ENCODE measurements around the gene HPSE2.
"Not testable (repeated sequence)": the region's sequence is repeated elsewhere in the genome, so short reads cannot be mapped to it uniquely, and the experiment has no call there.

The HPSE2 gene

DNA sequence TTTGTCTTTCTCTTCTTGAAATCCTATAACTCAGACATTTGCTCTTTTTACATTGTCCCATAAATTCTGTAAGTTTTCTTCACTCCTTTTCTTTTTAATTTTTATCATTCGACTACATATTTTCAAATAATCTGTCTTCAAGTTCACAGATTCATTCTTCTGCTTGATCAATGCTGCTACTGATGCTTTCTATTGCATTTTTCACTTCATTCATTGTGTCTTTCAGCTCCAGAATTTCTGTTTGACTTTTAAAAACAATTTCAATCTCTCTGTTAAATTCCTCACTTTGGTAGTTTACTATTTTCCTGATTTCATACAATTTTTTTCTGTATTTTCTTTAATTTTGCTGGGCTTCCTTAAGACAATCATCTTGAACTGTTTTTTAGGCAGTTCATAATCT lies 230.4 kb downstream of the HPSE2 start:
- peaks cover 7% of the 10 kb centered on the region; the same call in 1 of the 2 replicates for H3K9me3 ChIP-seq (ENCODE audit: insufficient read depth, low read length)
- no peak overlapping the region for H3K4me3 ChIP-seq (ENCODE audit: insufficient read length, low read depth)
- DNase-seq (ENCODE audit: low read depth, low spot score) = no peak
- no peaks in the 10 kb centered on the region for H3K4me1 ChIP-seq (ENCODE audit: insufficient read depth, insufficient read length)
- no peak overlapping the region for H3K9ac ChIP-seq (ENCODE audit: insufficient read length, low read depth)
- no peak for TF ChIP-seq YY1 (IDR thresholded peaks at IDR 0.05; ENCODE audit: insufficient read depth, insufficient read length)
- TF ChIP-seq SUZ12 (IDR thresholded peaks at IDR 0.05; ENCODE audit: extremely low read depth, insufficient read depth, insufficient read length) = no peak
- no peak for TF ChIP-seq ZNF274 (IDR thresholded peaks at IDR 0.05; ENCODE audit: low read depth, low read length)
- H3K36me3 ChIP-seq (ENCODE audit: insufficient read depth, insufficient read length, low read length) = no peaks in the 10 kb centered on the region
- no peaks in the 10 kb centered on the region for H3K27me3 ChIP-seq (ENCODE audit: insufficient read depth, insufficient read length)

DNA sequence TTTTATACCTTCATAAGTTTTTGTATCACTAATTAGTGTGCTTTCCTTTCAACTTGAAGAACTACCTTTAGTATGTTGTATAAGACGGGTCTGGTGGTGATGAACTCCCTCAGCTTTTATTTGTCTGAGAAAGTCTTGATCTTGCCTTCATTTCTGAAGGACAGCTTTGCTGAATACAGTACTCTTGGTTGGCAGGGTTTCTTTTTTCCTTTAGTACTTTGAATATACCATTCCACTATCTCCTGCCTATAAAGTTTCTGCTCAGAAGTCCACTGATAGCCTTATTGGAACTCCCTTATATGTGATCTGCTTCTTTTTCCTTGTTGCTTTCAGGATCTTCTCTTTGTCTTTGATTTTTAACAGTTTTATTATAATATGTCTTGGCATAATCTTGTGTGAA lies 230.9 kb downstream of the HPSE2 start:
- TF ChIP-seq YY1 (IDR thresholded peaks at IDR 0.05; ENCODE audit: insufficient read depth, insufficient read length) = no peak
- TF ChIP-seq ZNF274 (IDR thresholded peaks at IDR 0.05; ENCODE audit: low read depth, low read length) = no peak
- no peak for TF ChIP-seq SUZ12 (IDR thresholded peaks at IDR 0.05; ENCODE audit: extremely low read depth, insufficient read depth, insufficient read length)
- Histone ChIP-seq H3K4me3 (ENCODE audit: insufficient read length, low read depth) (no peak overlapping the region), H3K9ac (ENCODE audit: insufficient read length, low read depth) (no peak overlapping the region), H3K4me1 (ENCODE audit: insufficient read depth, insufficient read length) (no peaks in the 10 kb centered on the region), H3K9me3 (ENCODE audit: insufficient read depth, low read length) (peaks cover 7% of the 10 kb centered on the region; the same call in 1 of the 2 replicates), H3K27me3 (ENCODE audit: insufficient read depth, insufficient read length) (no peaks in the 10 kb centered on the region), H3K36me3 (ENCODE audit: insufficient read depth, insufficient read length, low read length) (no peaks in the 10 kb centered on the region)
- no peak for DNase-seq (ENCODE audit: low read depth, low spot score)

DNA sequence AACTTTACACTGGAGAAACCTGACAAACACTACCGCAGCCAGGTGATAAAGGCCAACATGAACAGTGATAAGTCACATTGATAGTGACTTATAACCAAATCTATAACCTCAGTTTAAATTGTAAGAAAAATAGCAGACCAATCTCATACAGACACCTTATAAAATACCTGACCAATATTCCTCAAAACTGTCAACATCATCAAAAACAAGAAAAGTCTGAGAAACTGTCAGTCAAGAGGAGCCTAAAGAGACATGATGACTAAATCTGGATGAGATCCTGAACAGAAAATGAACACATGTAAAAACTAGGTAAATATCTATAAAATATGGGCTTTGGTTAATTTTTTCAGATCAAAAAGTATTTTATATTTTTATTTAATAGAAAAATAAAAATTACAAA lies 233.3 kb downstream of the HPSE2 start:
- H3K27me3 ChIP-seq (ENCODE audit: insufficient read depth, insufficient read length) = no peaks in the 10 kb centered on the region
- H3K36me3 ChIP-seq (ENCODE audit: insufficient read depth, insufficient read length, low read length) = no peaks in the 10 kb centered on the region
- H3K4me3 ChIP-seq (ENCODE audit: insufficient read length, low read depth) = no peak overlapping the region
- H3K9me3 ChIP-seq (ENCODE audit: insufficient read depth, low read length) = peaks cover 7% of the 10 kb centered on the region; the same call in 1 of the 2 replicates
- no peak for DNase-seq (ENCODE audit: low read depth, low spot score)
- no peak overlapping the region for H3K9ac ChIP-seq (ENCODE audit: insufficient read length, low read depth)
- H3K4me1 ChIP-seq (ENCODE audit: insufficient read depth, insufficient read length) = no peaks in the 10 kb centered on the region
- TF ChIP-seq ZNF274 (IDR thresholded peaks at IDR 0.05; ENCODE audit: low read depth, low read length) (no peak), YY1 (IDR thresholded peaks at IDR 0.05; ENCODE audit: insufficient read depth, insufficient read length) (no peak), SUZ12 (IDR thresholded peaks at IDR 0.05; ENCODE audit: extremely low read depth, insufficient read depth, insufficient read length) (no peak)

GRCh38 chr10:98997596-98997995 lies 238.1 kb downstream of the HPSE2 start:
- H3K9me3 ChIP-seq (ENCODE audit: insufficient read depth, low read length) = no peaks in the 10 kb centered on the region
- no peak overlapping the region for H3K9ac ChIP-seq (ENCODE audit: insufficient read length, low read depth)
- TF ChIP-seq ZNF274 (IDR thresholded peaks at IDR 0.05; ENCODE audit: low read depth, low read length) (no peak), SUZ12 (IDR thresholded peaks at IDR 0.05; ENCODE audit: extremely low read depth, insufficient read depth, insufficient read length) (no peak), YY1 (IDR thresholded peaks at IDR 0.05; ENCODE audit: insufficient read depth, insufficient read length) (no peak)
- no peaks in the 10 kb centered on the region for H3K36me3 ChIP-seq (ENCODE audit: insufficient read depth, insufficient read length, low read length)
- no peaks in the 10 kb centered on the region for H3K27me3 ChIP-seq (ENCODE audit: insufficient read depth, insufficient read length)
- no peak for DNase-seq (ENCODE audit: low read depth, low spot score)
- H3K4me3 ChIP-seq (ENCODE audit: insufficient read length, low read depth) = no peak overlapping the region
- H3K4me1 ChIP-seq (ENCODE audit: insufficient read depth, insufficient read length) = no peaks in the 10 kb centered on the region

- DNase-seq (ENCODE audit: low read depth, low spot score) = no peak
- TF ChIP-seq ZNF274 (IDR thresholded peaks at IDR 0.05; ENCODE audit: low read depth, low read length) = no peak
- TF ChIP-seq YY1 (IDR thresholded peaks at IDR 0.05; ENCODE audit: insufficient read depth, insufficient read length) = no peak
- TF ChIP-seq SUZ12 (IDR thresholded peaks at IDR 0.05; ENCODE audit: extremely low read depth, insufficient read depth, insufficient read length) = no peak
- Histone ChIP-seq H3K4me1 (ENCODE audit: insufficient read depth, insufficient read length) (no peaks in the 10 kb centered on the region), H3K36me3 (ENCODE audit: insufficient read depth, insufficient read length, low read length) (no peaks in the 10 kb centered on the region), H3K9ac (ENCODE audit: insufficient read length, low read depth) (no peak overlapping the region), H3K4me3 (ENCODE audit: insufficient read length, low read depth) (no peak overlapping the region), H3K9me3 (ENCODE audit: insufficient read depth, low read length) (no peaks in the 10 kb centered on the region), H3K27me3 (ENCODE audit: insufficient read depth, insufficient read length) (no peaks in the 10 kb centered on the region)
Observed at GRCh38 chr10:98994030-98994429, 241.6 kb downstream of the HPSE2 start.

DNA sequence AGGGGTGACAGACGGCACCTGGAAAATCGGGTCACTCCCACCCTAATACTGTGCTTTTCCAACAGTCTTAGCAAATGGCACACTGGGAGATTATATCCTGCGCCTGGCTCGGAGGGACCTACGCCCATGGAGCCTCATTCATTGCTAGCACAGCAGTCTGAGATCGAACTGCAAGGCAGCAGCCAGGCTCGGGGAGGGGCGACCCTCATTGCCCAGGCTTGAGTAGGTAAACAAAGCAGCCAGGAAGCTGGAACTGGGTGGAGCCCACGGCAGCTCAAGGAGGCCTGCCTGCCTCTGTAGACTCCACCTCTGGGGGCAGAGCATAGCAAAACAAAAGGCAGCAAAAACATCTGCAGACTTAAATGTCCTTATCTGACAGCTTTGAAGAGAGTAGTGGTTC lies 251.9 kb downstream of the HPSE2 start:
- H3K9ac ChIP-seq (ENCODE audit: insufficient read length, low read depth) = not testable (repeated sequence)

DNA sequence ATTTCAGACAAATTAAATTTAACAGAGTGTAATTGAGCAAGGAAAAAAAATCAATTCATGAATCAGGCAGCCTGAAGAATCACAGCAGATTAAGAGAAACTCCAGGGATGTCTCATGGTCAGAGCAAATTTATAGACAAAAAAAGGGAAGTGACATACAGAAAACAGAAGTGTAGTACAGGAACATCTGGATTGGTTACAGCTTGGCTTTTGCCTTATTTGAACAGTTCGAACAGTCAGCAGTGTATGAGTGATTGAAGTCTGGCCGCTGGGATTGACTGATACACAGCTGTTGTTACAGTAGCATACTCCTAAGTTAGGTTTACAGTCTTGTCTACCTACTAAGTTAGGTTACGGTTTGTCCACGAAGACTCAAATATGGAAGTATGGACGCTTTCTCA lies 255.3 kb downstream of the HPSE2 start:
- no peak for DNase-seq (ENCODE audit: low read depth, low spot score)
- TF ChIP-seq SUZ12 (IDR thresholded peaks at IDR 0.05; ENCODE audit: extremely low read depth, insufficient read depth, insufficient read length) (no peak), ZNF274 (IDR thresholded peaks at IDR 0.05; ENCODE audit: low read depth, low read length) (no peak)
- no peaks in the 10 kb centered on the region for H3K4me1 ChIP-seq (ENCODE audit: insufficient read depth, insufficient read length)
- no peak overlapping the region for H3K4me3 ChIP-seq (ENCODE audit: insufficient read length, low read depth)
- H3K9me3 ChIP-seq (ENCODE audit: insufficient read depth, low read length) = no peaks in the 10 kb centered on the region
- H3K9ac ChIP-seq (ENCODE audit: insufficient read length, low read depth) = no peak overlapping the region
- H3K27me3 ChIP-seq (ENCODE audit: insufficient read depth, insufficient read length) = no peaks in the 10 kb centered on the region
- no peaks in the 10 kb centered on the region for H3K36me3 ChIP-seq (ENCODE audit: insufficient read depth, insufficient read length, low read length)

More for the DNA sequence above, 251.9 kb downstream of the HPSE2 start:
- not testable (repeated sequence) for H3K36me3 ChIP-seq (ENCODE audit: insufficient read depth, insufficient read length, low read length); DNase-seq (ENCODE audit: low read depth, low spot score); H3K27me3 ChIP-seq (ENCODE audit: insufficient read depth, insufficient read length); H3K4me3 ChIP-seq (ENCODE audit: insufficient read length, low read depth); H3K9me3 ChIP-seq (ENCODE audit: insufficient read depth, low read length); H3K4me1 ChIP-seq (ENCODE audit: insufficient read depth, insufficient read length)

- Histone ChIP-seq H3K9me3 (ENCODE audit: insufficient read depth, low read length) (no peaks in the 10 kb centered on the region), H3K4me3 (ENCODE audit: insufficient read length, low read depth) (no peak overlapping the region), H3K9ac (ENCODE audit: insufficient read length, low read depth) (no peak overlapping the region), H3K36me3 (ENCODE audit: insufficient read depth, insufficient read length, low read length) (no peaks in the 10 kb centered on the region), H3K4me1 (ENCODE audit: insufficient read depth, insufficient read length) (no peaks in the 10 kb centered on the region), H3K27me3 (ENCODE audit: insufficient read depth, insufficient read length) (no peaks in the 10 kb centered on the region)
- TF ChIP-seq YY1 (IDR thresholded peaks at IDR 0.05; ENCODE audit: insufficient read depth, insufficient read length) = no peak
- no peak for TF ChIP-seq SUZ12 (IDR thresholded peaks at IDR 0.05; ENCODE audit: extremely low read depth, insufficient read depth, insufficient read length)
- TF ChIP-seq ZNF274 (IDR thresholded peaks at IDR 0.05; ENCODE audit: low read depth, low read length) = no peak
- no peak for DNase-seq (ENCODE audit: low read depth, low spot score)
Observed at GRCh38 chr10:98971464-98971863, 264.2 kb downstream of the HPSE2 start.

Measured in NT2/D1 (cell line).